Anterior cingulate cortex (tissue), 58 donors: Measurements from ENCODE around the gene ITPKB.
"Not testable (repeated sequence)": the region's sequence is repeated elsewhere in the genome, so short reads cannot be mapped to it uniquely, and the experiment has no call there.

Experiments
- DNase-seq, 58 donors: peaks; one replicate each; lab custom pipeline; 2025; lab: John Stamatoyannopoulos, UW

The ITPKB gene

DNA sequence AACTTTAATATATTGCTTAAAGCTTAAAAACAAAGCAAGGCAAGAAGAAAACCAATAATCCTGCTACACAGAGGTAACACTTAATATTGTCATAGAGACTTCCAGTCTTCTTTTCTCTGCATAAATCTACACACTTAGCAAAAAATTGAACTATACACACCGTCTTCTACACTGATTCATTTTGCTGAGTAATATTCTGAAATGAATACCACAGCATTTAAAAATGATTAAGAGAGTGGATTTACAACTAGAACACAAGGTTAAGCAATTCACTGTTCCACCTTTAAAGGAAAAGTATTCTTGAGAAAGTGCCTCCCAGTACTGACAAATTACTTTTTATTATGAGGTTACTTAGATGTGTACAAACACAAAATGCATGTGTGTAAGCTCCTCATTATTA is 22.2 kb upstream of the ITPKB start:
- no peak for DNase-seq

- DNase-seq = no peak
These were observed 15.9 kb upstream of the ITPKB start for GRCh38 chr1:226754793-226755533.

GRCh38 chr1:226754097-226754496 is 15.0 kb upstream of the ITPKB start:
- DNase-seq = no peak

- peak in 2 of 58 donors; percentile 13 to 23 for DNase-seq
These were observed 12.6 kb upstream of the ITPKB start for GRCh38 chr1:226751703-226752102.

- DNase-seq = no peak
These were observed 12.1 kb upstream of the ITPKB start for GRCh38 chr1:226751214-226751613.

DNA sequence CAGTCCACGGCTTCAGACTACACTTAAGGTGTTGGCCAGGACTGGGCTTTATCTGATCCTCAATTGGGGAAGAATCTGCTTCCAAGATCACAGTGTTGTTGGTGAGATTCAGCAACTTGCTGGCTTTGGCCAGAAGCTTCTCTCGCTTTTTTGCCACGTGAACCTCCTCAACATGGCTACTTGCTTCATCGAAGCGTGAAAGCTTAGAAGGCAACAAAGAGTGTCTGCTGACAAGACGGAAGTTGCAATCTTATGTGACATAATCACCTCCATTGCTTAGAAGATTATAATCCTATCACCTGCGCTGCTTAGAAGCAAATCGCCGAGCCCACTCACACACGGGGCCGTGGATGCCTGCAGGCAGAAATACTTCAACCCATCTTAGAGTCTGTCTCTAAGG is 10.4 kb upstream of the ITPKB start:
- no peak for DNase-seq

DNA sequence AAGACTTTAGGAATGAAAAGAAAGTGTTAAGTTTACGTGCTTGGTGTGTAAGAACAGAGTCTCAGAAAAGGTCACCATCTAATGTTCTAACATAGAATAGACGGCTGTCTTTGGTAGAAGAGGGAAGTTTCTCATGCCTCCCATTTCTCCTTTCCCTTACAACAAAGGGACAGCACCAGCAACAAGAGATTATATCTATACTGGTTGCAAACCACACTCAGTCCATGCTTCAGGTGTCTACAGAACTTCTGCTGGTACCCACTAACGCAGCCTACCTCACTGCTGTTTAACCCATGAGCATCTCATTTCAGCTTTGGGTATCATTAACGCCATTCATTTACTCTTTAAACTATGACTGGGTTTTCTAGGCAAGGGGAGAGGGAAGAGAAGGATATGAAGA is 9.2 kb upstream of the ITPKB start:
- no peak for DNase-seq

DNA sequence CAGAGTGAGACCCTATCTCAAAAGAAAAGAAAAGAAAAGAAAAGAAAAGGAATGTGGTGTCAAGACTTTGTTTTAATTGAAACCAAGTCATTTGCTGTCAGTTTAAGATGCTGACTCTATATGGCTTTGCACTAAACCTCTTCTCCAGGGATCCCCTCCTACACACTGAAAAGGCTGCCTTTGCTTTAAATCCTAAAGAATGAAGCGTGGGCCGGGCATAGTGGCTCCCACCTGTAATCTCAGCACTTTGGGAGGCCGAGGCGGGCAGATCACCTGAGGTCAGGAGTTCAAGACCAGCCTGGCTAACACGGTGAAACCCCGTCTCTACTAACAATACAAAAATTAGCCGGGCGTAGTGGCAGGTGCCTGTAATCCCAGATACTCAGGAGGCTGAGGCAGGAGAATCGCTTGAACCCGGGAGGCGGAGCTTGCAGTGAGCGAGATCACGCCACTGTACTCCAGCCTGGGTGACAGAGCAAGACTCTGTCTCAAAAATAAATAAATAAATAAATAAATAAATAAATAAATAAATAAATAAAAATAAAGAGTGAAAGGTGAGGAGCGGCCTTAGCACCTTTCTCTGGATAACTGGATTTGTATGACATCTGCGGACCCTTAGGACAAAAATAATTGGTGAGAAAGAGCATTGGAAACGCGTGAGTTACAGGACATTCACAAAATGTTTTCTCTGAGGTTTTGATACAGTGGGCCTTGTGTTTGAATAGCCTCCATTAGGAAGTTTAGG is 8.6 kb upstream of the ITPKB start:
- DNase-seq = not testable (repeated sequence)

GRCh38 chr1:226743259-226743658 is 4.2 kb upstream of the ITPKB start:
- DNase-seq = no peak

DNA sequence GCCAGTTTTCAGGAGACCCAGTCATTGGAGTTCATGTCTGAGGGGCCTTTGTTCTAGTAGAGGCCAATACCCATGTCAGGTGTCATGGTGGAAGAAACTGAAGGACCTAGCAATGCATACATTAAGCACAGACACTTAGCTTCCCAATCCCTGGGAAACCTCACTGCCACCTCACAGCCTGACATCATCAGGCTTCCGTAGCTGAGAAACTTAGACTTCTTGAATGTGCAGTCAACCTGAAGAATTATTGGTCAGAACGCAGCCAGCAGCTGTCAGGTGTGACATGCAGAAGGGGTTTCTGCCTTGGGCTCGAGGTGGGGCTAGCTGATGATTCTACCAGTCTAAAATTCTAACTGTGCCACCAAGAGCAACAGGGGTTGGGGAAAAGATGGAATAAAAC is 1.9 kb upstream of the ITPKB start:
- no peak for DNase-seq

DNA sequence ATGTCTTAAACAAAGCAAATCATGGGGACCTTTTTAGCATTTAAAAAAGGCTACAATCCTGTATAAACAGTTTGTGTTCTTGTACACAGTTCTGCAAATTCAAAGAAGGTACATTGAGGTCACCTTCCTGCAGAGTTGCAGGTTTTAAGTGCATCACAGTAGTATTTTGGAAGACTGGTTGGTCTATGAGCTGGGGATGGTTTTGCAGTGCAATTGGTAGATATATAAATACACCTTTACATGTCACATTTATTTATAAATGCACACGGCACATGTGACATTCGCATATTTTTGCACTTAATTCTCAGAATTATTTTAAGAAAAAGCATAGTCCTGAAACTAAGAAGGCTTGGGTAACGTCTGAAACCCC is 599 bp upstream of the ITPKB start:
- no peak for DNase-seq

GRCh38 chr1:226738421-226738994 is 574 bp downstream of the ITPKB start:
- DNase-seq = peak in 16 of 58 donors; percentile 48 to 74 (median 60)

DNA sequence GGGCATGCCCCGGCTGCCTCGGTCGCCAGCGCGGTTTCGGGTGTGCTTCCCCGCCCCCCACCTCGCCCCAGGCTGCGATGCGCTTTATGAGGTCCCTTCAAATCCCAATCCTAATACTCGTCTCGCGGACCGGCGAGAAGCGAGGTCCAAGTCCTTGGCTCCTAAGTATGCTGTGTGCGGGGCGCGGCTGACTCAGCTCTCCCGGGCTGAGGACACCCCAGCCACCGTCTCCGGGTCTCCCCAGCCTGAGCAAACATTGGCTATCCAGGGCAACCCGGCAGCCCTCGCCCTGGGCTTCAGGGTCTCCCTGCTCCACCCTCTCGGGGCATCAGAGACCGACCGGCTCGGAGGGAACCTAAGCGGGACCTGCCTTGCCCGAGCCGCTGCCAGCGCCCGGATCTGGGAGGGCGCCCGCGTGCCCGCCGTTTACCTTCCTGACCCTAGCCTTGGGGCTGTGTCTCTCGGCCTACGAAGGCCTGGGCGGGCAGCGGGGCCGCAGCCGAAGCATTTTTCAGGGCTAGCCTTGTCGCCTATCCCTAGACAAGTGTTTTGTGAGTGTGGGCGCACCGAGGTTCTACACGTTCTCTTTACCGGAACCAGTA is 1.2 kb downstream of the ITPKB start:
- DNase-seq = peak in 30 of 58 donors; percentile 37 to 79 (median 64)

DNA sequence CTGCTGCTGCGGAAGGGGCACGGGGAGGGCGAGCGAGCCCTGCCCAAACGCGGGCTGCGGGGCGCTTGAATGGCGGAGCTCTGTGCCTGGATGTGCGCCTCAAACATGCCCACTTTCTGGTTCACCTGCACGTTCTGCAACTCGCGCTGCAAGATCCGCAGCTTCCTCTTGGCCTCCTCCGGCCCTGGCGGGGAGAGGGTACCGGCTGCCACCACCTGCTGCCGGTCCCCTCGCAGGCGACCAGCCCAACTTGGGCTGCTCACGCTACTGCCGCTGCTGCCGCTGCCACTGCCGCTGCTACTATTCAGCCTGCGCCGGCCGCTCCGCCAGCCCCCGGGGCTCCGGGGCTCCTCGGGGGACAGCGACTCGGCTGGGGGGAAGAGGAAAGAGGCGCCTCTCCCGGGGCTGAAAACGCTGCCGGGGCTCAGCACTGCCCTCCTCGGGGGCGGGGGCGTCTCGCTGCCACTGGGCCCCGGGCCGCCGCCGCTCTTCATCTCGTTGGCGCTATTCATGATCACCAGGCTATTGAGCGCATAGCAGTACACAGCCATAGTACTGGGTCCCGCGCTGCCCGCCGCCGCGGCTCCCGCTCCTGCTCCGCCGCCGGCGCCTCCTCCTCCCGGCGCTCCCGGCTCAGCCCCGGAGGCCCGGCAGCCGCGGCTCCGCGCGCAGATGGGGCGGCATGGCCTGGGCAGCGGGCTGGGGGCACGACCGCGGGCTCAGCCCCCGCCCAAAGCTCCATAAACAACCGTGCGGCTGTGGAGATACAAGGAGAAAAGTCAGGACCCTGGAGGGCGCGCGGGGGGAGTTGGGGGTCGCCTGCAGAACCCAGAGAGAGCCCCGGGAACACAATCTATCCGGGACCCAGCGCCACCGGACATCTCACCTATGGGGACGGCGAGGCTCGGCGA is 1.9 kb downstream of the ITPKB start:
- peak in 44 of 58 donors; percentile 18 to 79 (median 61) for DNase-seq

DNA sequence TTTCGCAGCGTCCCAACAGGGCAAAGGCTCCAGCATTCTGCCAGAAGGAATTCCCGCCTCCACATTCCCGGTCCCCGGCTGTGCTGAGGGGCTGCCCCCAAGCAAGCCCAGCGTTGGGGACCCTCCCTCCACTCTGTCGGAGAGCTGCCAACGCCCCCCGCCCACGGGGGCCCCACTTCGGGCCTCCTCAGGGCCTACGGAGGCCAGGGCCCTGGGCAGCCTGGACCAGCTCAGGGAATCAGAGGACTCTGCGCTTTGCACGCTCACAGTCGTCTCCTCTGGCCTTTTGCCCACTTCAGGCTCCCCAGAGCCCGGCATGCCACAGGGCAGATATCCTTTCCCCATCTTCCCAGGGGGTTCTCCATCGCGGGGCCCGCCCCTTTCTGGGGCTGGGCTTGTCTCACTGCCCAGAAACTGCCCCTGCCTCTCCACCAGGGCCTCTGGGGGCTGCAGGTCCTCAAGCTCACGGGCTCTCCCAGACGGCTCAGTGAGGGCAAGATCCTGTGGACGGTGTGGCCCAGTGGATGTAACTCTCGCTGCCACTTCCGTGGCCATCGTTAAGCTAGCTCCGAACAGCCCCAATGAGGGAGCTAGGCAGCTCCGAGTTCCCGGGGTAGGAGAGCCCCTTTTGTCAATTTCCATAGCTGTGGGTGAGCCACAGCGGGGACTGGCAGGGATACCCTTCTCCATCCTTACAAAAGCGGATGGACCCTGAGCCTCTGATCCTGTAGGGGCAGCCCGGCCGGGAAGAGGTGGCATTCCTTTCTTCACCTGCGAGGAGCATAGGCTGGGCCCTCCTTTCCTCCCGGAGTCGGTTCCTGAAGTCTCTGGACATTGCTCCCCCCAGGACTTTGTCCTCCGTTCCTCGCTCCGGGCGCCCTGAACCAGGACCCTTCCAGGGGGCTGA is 2.8 kb downstream of the ITPKB start:
- DNase-seq = peak in 40 of 58 donors; percentile 30 to 79 (median 54)

GRCh38 chr1:226735576-226735975 is 3.5 kb downstream of the ITPKB start:
- no peak for DNase-seq

- no peak for DNase-seq
These were observed 4.4 kb downstream of the ITPKB start for GRCh38 chr1:226734611-226735153.

- no peak for DNase-seq
These were observed 5.2 kb downstream of the ITPKB start for GRCh38 chr1:226733876-226734275.

- no peak for DNase-seq
These were observed 5.8 kb downstream of the ITPKB start for GRCh38 chr1:226733304-226733703.
